Measurements from ENCODE around the gene SMIM23.

The SMIM23 gene

GRCh38 chr5:171821286-171821685 is 35.7 kb downstream of the SMIM23 start:
- DNase-seq: no peak

- DNase-seq: no peak
Measured at GRCh38 chr5:171823269-171823668, 37.7 kb downstream of the SMIM23 start.

GRCh38 chr5:171825051-171825450 is 39.4 kb downstream of the SMIM23 start:
- DNase-seq: no peak

- no peak for DNase-seq
Measured at GRCh38 chr5:171826132-171826531, 40.5 kb downstream of the SMIM23 start.

- DNase-seq: no peak
Measured at GRCh38 chr5:171827162-171827561, 41.5 kb downstream of the SMIM23 start.

GRCh38 chr5:171830686-171831085 is 45.1 kb downstream of the SMIM23 start:
- no peak for DNase-seq

GRCh38 chr5:171832775-171833174 is 47.2 kb downstream of the SMIM23 start:
- no peak for DNase-seq

DNA sequence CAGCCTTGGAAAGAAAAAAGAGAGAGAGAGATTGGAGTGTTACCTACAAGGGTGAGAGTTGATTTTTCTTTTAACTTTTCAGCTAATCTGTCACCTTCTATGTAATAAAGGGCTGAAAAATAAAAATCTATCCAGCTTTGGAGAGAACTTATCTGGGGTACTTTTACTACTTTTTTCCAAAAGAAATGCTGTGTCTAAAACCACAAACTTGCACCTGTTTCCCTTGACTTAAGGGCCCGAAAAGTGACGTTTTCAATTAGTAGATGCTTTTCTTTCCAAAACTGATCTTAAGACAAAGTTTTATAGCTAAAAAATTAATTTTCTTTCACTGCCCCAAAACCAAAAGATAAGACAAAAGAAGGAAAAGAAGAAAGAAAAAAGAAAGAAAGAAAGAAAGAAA is 48.8 kb downstream of the SMIM23 start:
- no peak for DNase-seq

DNA sequence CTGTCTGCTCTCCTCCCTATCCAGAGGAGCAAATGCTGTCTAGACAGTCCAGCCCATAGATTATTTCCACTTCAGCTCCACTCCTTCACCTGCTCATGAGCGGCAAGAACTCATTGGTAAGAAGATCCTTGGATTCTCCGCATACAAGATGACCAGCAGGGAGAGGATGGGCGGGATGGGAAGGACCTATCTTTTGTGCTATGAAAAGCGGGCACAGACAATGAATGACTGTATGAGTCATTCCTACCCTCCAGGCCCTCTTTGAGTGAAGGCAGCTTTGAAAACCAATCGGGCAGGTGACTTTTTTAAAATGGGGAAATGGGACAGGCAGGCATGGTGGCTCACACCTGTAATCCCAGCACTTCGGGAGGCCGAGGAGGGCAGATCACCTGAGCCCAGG is 49.4 kb downstream of the SMIM23 start:
- no peak for DNase-seq

DNA sequence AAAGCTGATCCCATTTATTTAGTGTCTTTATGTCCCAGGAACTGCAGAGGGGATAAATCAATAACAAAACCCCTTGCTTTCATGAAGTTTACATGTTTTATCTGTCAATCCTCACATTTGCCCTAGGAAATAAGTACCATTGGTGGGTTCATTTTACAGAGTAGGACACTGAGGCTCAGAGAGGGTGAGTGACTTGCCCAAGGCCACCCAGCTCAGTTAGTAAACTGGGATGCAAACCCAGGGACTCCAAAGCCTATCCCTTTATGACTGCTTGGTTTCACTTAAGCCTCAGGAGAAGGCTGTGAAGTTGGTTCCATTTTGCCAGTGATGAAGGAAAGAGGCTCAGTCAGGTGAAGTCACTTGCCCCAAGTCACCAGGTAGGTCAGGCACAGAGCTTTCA is 51.9 kb downstream of the SMIM23 start:
- DNase-seq: no peak

DNA sequence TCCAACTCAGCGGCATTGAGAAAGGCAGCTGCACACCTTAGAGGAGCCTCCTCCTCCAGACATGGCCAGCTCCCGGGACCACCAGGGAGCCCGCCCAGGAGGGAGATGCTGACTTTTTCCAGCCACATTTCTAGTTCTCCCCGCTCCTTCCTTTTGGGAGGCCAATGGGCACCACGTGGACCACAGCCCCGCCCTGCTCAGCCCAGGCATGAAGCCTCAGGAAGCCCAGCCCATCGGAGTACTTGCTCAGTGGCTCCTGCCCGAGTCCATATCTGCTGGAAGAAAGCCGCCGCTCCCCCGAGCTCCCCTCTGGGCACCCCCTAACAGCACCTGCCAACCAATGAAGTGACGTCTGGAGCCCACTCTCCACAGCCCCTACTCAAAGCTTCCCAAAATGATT is 52.4 kb downstream of the SMIM23 start:
- DNase-seq: no peak

DNA sequence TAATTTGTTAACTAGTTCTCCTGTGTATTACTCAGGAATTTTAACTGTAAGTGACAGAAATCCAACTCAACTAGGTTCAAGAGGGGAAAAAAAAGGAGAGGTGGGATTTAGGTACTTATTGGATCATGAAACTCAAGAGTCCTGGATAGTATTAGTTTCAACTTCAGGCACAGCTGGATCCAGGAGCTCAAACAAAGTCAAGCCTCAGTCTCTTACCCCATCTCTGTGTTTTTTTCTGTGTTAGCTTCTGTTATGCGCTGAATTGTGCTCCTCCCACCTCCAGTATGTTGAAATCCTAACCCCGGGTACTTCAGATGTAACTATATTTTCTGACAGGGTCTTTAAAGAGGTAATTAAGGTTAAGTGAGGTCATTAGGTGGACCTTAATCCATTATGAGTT is 53.5 kb downstream of the SMIM23 start:
- no peak for DNase-seq

- DNase-seq: no peak
Measured at GRCh38 chr5:171840066-171840465, 54.4 kb downstream of the SMIM23 start.

Data from NCI-H1048 (cell line).